ENCODE measurements around the gene PLCXD3. TPM values are rescaled to one million over a fixed set of nuclear protein-coding genes. Genes with fewer than 3 reads are reported as not detected.

The PLCXD3 gene
- total RNA-seq, 1 experiment from 2014 or later, result 0.11 TPM

DNA sequence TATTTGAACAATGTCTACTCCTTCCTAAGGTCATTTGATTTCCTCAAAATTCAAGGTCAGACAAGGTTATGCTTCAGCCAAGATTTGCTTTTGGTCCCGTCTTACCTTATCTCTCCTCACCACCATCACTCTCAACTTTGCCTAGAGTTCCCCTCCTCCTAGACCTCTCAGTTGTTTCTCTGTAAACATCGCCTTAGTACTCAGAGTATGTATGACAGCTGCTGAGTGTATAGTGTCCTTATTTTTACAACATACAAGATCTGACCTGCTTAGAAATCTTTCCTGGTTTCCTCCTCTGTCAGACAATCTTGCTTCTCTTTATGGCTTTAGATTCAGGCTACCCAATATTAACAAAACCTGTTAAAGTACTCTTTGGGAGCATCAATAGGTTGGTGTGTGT lies 247.1 kb downstream of the PLCXD3 start:
- no peak for DNase-seq
- TF ChIP-seq, protein P1, sequence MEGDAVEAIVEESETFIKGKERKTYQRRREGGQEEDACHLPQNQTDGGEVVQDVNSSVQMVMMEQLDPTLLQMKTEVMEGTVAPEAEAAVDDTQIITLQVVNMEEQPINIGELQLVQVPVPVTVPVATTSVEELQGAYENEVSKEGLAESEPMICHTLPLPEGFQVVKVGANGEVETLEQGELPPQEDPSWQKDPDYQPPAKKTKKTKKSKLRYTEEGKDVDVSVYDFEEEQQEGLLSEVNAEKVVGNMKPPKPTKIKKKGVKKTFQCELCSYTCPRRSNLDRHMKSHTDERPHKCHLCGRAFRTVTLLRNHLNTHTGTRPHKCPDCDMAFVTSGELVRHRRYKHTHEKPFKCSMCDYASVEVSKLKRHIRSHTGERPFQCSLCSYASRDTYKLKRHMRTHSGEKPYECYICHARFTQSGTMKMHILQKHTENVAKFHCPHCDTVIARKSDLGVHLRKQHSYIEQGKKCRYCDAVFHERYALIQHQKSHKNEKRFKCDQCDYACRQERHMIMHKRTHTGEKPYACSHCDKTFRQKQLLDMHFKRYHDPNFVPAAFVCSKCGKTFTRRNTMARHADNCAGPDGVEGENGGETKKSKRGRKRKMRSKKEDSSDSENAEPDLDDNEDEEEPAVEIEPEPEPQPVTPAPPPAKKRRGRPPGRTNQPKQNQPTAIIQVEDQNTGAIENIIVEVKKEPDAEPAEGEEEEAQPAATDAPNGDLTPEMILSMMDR (conservative IDR thresholded peaks at IDR 0.05), result no peak
- TF ChIP-seq EZH2 (IDR thresholded peaks at IDR 0.05; ENCODE audit: low read depth), result no peak
- Histone ChIP-seq H3K27me3 (ENCODE audit: insufficient read depth, low read depth) (no peaks in the 10 kb centered on the region), H3K27ac (no peak overlapping the region), H3K4me3 (no peak overlapping the region), H3K4me1 (replicated peaks; ENCODE audit: insufficient read depth) (no peaks in the 10 kb centered on the region), H2AFZ (no peak overlapping the region), H3F3A (ENCODE audit: insufficient read depth, low read depth) (no peaks in the 10 kb centered on the region), H3K79me2 (ENCODE audit: low read depth) (no peaks in the 10 kb centered on the region), H3K4me2 (no peak overlapping the region), H4K20me1 (ENCODE audit: insufficient read depth) (no peaks in the 10 kb centered on the region), H3K9me2 (ENCODE audit: insufficient read depth) (no peaks in the 10 kb centered on the region), H3K9me3 (ENCODE audit: insufficient read depth, low read depth) (no peaks in the 10 kb centered on the region), H3K36me3 (ENCODE audit: low read depth) (no peaks in the 10 kb centered on the region)
- intact Hi-C loops (cut with micrococcal nuclease; ENCODE audit: unreplicated experiment), result no loop called here
- ChIA-PET CTCF (no interaction called here), POLR2A (ENCODE audit: unreplicated experiment) (no interaction called here)
- no TSS peak for BruUV-seq (replicated peaks)

All from PC-9 (cell line).